A549 (cell line): Measurements from ENCODE around the gene HOXC11.

ENCODE experiments used
- CEBPB ChIP-seq, 2 experiments: fragments of >200 bp in 1 of 2; sonication (Bioruptor Twin) in 1 of 2; formaldehyde crosslinking in 1 of 2; IDR thresholded peaks; 2 replicates each; pipeline ENCODE4 v1.6.1; 2012 to 2016
- ESRRA ChIP-seq: fragments of 150-350 bp; IDR thresholded peaks from 2 replicates; pipeline ENCODE4 v1.6.1; 2014; ENCODE audit warnings: mild to moderate bottlenecking, low read length, borderline replicate concordance
- HOXA7 ChIP-seq: fragments of 250-450 bp; sonication (Bioruptor Pico); IDR thresholded peaks from 2 replicates; pipeline ENCODE4 v1.5.0; 2020; ENCODE audit warnings: mild to moderate bottlenecking, moderate library complexity
- REST ChIP-seq: fragments of 200-600 bp; sonication (generic); IDR thresholded peaks from 2 replicates; pipeline ENCODE4 v1.6.1; 2016; ENCODE audit warnings: antibody characterized with exemption, mild to moderate bottlenecking, moderate library complexity
- RFX5 ChIP-seq: fragments of 450-650 bp; IDR thresholded peaks from 2 replicates; pipeline ENCODE4 v1.7.1; 2014; ENCODE audit warnings: antibody characterized with exemption, mild to moderate bottlenecking, moderate library complexity
- SREBF2 ChIP-seq: fragments of 450-650 bp; IDR thresholded peaks from 2 replicates; pipeline ENCODE4 v1.6.1; 2014; ENCODE audit warnings: mild to moderate bottlenecking, moderate library complexity
- ZNF302 ChIP-seq: fragments of 250-450 bp; sonication (Bioruptor Pico); IDR thresholded peaks from 2 replicates; pipeline ENCODE4 v1.9.0; 2021; ENCODE audit warnings: inconsistent platforms, mild to moderate bottlenecking, moderate library complexity
- TF ChIP-seq, protein P1 (sequence below): fragments of >200 bp; sonication (Bioruptor Twin); formaldehyde crosslinking; IDR thresholded peaks from 3 replicates; pipeline ENCODE4 v1.5.1; 2016

GRCh38 chr12:53942467-53942997 lies 30.4 kb upstream of the HOXC11 start:
- TF ChIP-seq, protein P1, sequence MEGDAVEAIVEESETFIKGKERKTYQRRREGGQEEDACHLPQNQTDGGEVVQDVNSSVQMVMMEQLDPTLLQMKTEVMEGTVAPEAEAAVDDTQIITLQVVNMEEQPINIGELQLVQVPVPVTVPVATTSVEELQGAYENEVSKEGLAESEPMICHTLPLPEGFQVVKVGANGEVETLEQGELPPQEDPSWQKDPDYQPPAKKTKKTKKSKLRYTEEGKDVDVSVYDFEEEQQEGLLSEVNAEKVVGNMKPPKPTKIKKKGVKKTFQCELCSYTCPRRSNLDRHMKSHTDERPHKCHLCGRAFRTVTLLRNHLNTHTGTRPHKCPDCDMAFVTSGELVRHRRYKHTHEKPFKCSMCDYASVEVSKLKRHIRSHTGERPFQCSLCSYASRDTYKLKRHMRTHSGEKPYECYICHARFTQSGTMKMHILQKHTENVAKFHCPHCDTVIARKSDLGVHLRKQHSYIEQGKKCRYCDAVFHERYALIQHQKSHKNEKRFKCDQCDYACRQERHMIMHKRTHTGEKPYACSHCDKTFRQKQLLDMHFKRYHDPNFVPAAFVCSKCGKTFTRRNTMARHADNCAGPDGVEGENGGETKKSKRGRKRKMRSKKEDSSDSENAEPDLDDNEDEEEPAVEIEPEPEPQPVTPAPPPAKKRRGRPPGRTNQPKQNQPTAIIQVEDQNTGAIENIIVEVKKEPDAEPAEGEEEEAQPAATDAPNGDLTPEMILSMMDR, result no peak
- no peak for TF ChIP-seq RFX5
- TF ChIP-seq CEBPB (IDR thresholded peaks at IDR 0.05), result no peak
- no peak for TF ChIP-seq SREBF2
- no peak for TF ChIP-seq ESRRA
- TF ChIP-seq ZNF302 (CRISPR knock-in tag), result no peak
- TF ChIP-seq REST, result no peak
- TF ChIP-seq HOXA7 (CRISPR knock-in tag), result no peak
